Measurements from ENCODE around the gene MAN1A2. TPM values are rescaled to one million over a fixed set of nuclear protein-coding genes. Genes with fewer than 3 reads are reported as not detected.

MAN1A2 gene
- total RNA-seq, 1 experiment from 2014 or later: 38.1 TPM

DNA sequence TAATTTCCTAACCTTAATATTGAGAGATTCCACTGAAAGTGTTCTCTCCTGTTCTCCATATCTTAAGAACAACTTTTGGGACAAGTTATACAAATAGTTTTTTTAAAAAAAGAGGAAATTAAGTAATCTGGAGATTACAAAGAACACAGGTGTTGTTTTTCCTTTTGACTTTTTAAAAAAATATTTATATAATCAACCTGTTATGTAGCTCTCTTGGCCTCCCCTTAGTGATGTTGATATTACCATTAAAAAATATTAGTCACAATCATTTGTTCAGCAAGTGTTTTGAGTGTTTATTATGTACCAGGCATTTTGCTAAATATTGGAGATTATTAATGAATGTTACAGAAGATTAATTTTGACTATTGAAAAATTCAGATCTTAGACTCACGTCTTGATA lies 8.1 kb downstream of the MAN1A2 start:
- intact Hi-C loops (cut with micrococcal nuclease): no loop called here
- H3K9me2 ChIP-seq (ENCODE audit: insufficient read depth): no peaks in the 10 kb centered on the region
- H4K20me1 ChIP-seq (ENCODE audit: insufficient read depth): peaks cover 3% of the 10 kb centered on the region; the same call in 1 of the 2 replicates
- ATAC-seq: no peak
- no peak overlapping the region for H2AFZ ChIP-seq (ENCODE audit: low read depth, low read length, poor library complexity, severe bottlenecking)
- RAD21 ChIA-PET (ENCODE audit: low non-redundant PET in 1 of 2, low total read pairs in 2 of 2, uncharacterized antibody in 2 of 2, unreplicated experiment in 2 of 2): no interaction called here
- H3K27ac ChIP-seq (ENCODE audit: low read depth, low read length): no peak overlapping the region
- POLR2A ChIA-PET: no interaction called here
- H3K27me3 ChIP-seq (ENCODE audit: insufficient read depth, low read length): no peaks in the 10 kb centered on the region
- DNase-seq (ENCODE audit: low read depth, low spot score): no peak
- H3K9me3 ChIP-seq (ENCODE audit: control insufficient read depth in 1 of 2, insufficient read depth in 1 of 2, low read depth in 1 of 2, low read length in 2 of 2): no peaks in the 10 kb centered on the region
- H3K79me2 ChIP-seq (ENCODE audit: insufficient read depth, low read length): peaks cover 98% of the 10 kb centered on the region
- no peak overlapping the region for H3K4me3 ChIP-seq (replicated peaks in 1 of 2; ENCODE audit: low read depth in 1 of 2, low read length in 2 of 2)
- no peak overlapping the region for H3K4me2 ChIP-seq (ENCODE audit: low read length)
- no peak overlapping the region for H3K9ac ChIP-seq (ENCODE audit: low read length)
- no peaks in the 10 kb centered on the region for H3K4me1 ChIP-seq (ENCODE audit: control insufficient read depth in 1 of 2, insufficient read depth in 2 of 2, low read length in 2 of 2)
- BruUV-seq (replicated peaks): no TSS peak
- CTCF ChIA-PET: no interaction called here
- no peaks in the 10 kb centered on the region for H3K36me3 ChIP-seq (ENCODE audit: control insufficient read depth in 1 of 2, insufficient read depth in 2 of 2, low read length in 2 of 2)
- no peak for TF ChIP-seq RAD21 (IDR thresholded peaks at IDR 0.05; ENCODE audit: low read depth)
- no peak for TF ChIP-seq SIN3A (IDR thresholded peaks at IDR 0.05; ENCODE audit: low read depth)

GRCh38 chr1:117387060-117387633 lies 19.9 kb downstream of the MAN1A2 start:
- ChIA-PET POLR2A (no interaction called here), CTCF (no interaction called here), RAD21 (ENCODE audit: low non-redundant PET in 1 of 2, low total read pairs in 2 of 2, uncharacterized antibody in 2 of 2, unreplicated experiment in 2 of 2) (no interaction called here)
- DNase-seq (ENCODE audit: low read depth, low spot score) (no peak), ATAC-seq (no peak)
- Histone ChIP-seq H3K27ac (ENCODE audit: low read depth, low read length) (no peak overlapping the region), H2AFZ (ENCODE audit: low read depth, low read length, poor library complexity, severe bottlenecking) (no peak overlapping the region), H3K79me2 (ENCODE audit: insufficient read depth, low read length) (peaks cover 96% of the 10 kb centered on the region), H3K36me3 (ENCODE audit: control insufficient read depth in 1 of 2, insufficient read depth in 2 of 2, low read length in 2 of 2) (no peaks in the 10 kb centered on the region), H3K27me3 (ENCODE audit: insufficient read depth, low read length) (no peaks in the 10 kb centered on the region), H3K4me2 (ENCODE audit: low read length) (no peak overlapping the region), H3K4me1 (ENCODE audit: control insufficient read depth in 1 of 2, insufficient read depth in 2 of 2, low read length in 2 of 2) (no peaks in the 10 kb centered on the region), H3K9ac (ENCODE audit: low read length) (no peak overlapping the region), H3K4me3 (replicated peaks in 1 of 2; ENCODE audit: low read depth in 1 of 2, low read length in 2 of 2) (no peak overlapping the region), H3K9me2 (ENCODE audit: insufficient read depth) (no peaks in the 10 kb centered on the region), H3K9me3 (ENCODE audit: control insufficient read depth in 1 of 2, insufficient read depth in 1 of 2, low read depth in 1 of 2, low read length in 2 of 2) (0 out of 4 replicates have a peak, but pooled peaks cover 0 to 7% of the 10 kb centered on the region in 2 experiments), H4K20me1 (ENCODE audit: insufficient read depth) (no peaks in the 10 kb centered on the region)
- BruUV-seq (replicated peaks): no TSS peak
- intact Hi-C loops (cut with micrococcal nuclease): no loop called here
- TF ChIP-seq SP1 (IDR thresholded peaks at IDR 0.05; ENCODE audit: low read depth) (no peak), TCF7L2 (IDR thresholded peaks at IDR 0.05; ENCODE audit: borderline replicate concordance, extremely low read depth, insufficient read depth, insufficient read length) (no peak), YY1 (IDR thresholded peaks at IDR 0.05; ENCODE audit: extremely low read depth, insufficient replicate concordance, low read depth, low read length) (no peak), RAD21 (IDR thresholded peaks at IDR 0.05; ENCODE audit: low read depth) (no peak), ZNF274 (IDR thresholded peaks at IDR 0.05; ENCODE audit: low read depth, low read length) (no peak), REST (IDR thresholded peaks at IDR 0.05; ENCODE audit: low read depth) (no peak), ELF1 (IDR thresholded peaks at IDR 0.05; ENCODE audit: borderline replicate concordance, low read depth) (no peak), EZH2 (IDR thresholded peaks at IDR 0.05) (no peak)
- TF ChIP-seq, protein P1, sequence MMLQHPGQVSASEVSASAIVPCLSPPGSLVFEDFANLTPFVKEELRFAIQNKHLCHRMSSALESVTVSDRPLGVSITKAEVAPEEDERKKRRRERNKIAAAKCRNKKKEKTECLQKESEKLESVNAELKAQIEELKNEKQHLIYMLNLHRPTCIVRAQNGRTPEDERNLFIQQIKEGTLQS (IDR thresholded peaks at IDR 0.05): no peak
- TF ChIP-seq, protein P2, sequence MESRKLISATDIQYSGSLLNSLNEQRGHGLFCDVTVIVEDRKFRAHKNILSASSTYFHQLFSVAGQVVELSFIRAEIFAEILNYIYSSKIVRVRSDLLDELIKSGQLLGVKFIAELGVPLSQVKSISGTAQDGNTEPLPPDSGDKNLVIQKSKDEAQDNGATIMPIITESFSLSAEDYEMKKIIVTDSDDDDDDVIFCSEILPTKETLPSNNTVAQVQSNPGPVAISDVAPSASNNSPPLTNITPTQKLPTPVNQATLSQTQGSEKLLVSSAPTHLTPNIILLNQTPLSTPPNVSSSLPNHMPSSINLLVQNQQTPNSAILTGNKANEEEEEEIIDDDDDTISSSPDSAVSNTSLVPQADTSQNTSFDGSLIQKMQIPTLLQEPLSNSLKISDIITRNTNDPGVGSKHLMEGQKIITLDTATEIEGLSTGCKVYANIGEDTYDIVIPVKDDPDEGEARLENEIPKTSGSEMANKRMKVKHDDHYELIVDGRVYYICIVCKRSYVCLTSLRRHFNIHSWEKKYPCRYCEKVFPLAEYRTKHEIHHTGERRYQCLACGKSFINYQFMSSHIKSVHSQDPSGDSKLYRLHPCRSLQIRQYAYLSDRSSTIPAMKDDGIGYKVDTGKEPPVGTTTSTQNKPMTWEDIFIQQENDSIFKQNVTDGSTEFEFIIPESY (IDR thresholded peaks at IDR 0.05; ENCODE audit: extremely low read depth, insufficient replicate concordance, low read length): no peak

All from HCT116 (cell line).